Measurements from ENCODE around the gene RASGRP4.
"Not testable (repeated sequence)": the region's sequence is repeated elsewhere in the genome, so short reads cannot be mapped to it uniquely, and the experiment has no call there.

Gene RASGRP4

GRCh38 chr19:38437917-38438316, 11.9 kb upstream of the RASGRP4 start:
- no peak for TF ChIP-seq CTCF (IDR thresholded peaks at IDR 0.05; ENCODE audit: low read depth, low read length)
- no peak overlapping the region for H3K4me3 ChIP-seq (ENCODE audit: low read depth, low read length)

- TF ChIP-seq CTCF (IDR thresholded peaks at IDR 0.05; ENCODE audit: low read depth, low read length), result no peak
- H3K4me3 ChIP-seq (ENCODE audit: low read depth, low read length), result no peak overlapping the region
Observed at GRCh38 chr19:38437295-38437694, 11.3 kb upstream of the RASGRP4 start.

- H3K4me3 ChIP-seq (ENCODE audit: low read depth, low read length), result no peak overlapping the region
- TF ChIP-seq CTCF (IDR thresholded peaks at IDR 0.05; ENCODE audit: low read depth, low read length), result no peak
Observed at GRCh38 chr19:38434549-38435051, 8.6 kb upstream of the RASGRP4 start.

- TF ChIP-seq CTCF (IDR thresholded peaks at IDR 0.05; ENCODE audit: low read depth, low read length), result no peak
- H3K4me3 ChIP-seq (ENCODE audit: low read depth, low read length), result no peak within 1 kb of the TSS
Observed at GRCh38 chr19:38433268-38433733, 7.3 kb upstream of the RASGRP4 start, which contains the start of gene RYR1. RYR1 (plus strand) TSS chr19:38433691; CDS start chr19:38433830, 139 bp downstream.

GRCh38 chr19:38430931-38431330, 4.9 kb upstream of the RASGRP4 start:
- no peak overlapping the region for H3K4me3 ChIP-seq (ENCODE audit: low read depth, low read length)
- no peak for TF ChIP-seq CTCF (IDR thresholded peaks at IDR 0.05; ENCODE audit: low read depth, low read length)

GRCh38 chr19:38429811-38430156, 3.8 kb upstream of the RASGRP4 start:
- no peak overlapping the region for H3K4me3 ChIP-seq (ENCODE audit: low read depth, low read length)
- TF ChIP-seq CTCF (IDR thresholded peaks at IDR 0.05; ENCODE audit: low read depth, low read length), result no peak

- TF ChIP-seq CTCF (IDR thresholded peaks at IDR 0.05; ENCODE audit: low read depth, low read length), result no peak
- H3K4me3 ChIP-seq (ENCODE audit: low read depth, low read length), result no peak overlapping the region
Observed at GRCh38 chr19:38429055-38429810, 3.2 kb upstream of the RASGRP4 start.

- not testable (repeated sequence) for H3K4me3 ChIP-seq (ENCODE audit: low read depth, low read length)
Observed at GRCh38 chr19:38427035-38427677, 1.1 kb upstream of the RASGRP4 start.
